PC-9 (cell line): Measurements from ENCODE around the gene TADA2B. TPM values are rescaled to one million over a fixed set of nuclear protein-coding genes. Genes with fewer than 3 reads are reported as not detected.

Experiments used
- BruUV-seq: library from RNA; stranded (reverse); fragments of 400-500 nt; replicated peaks from 2 replicates; lab custom pipeline; 2021; lab: Mats Ljungman, UMichigan
- CTCF ChIA-PET: fragments of 300-600 bp; sonication (Branson Sonifier 250); formaldehyde crosslinking; loops from one replicate; lab custom pipeline; 2022; ENCODE audit warnings: antibody characterized with exemption; lab: Charles Lee
- POLR2A ChIA-PET: fragments of 300-600 bp; sonication (Branson Sonifier 250); formaldehyde crosslinking; loops from one replicate; lab custom pipeline; 2022; ENCODE audit warnings: antibody characterized with exemption; ENCODE audit not compliant: unreplicated experiment; lab: Charles Lee
- DNase-seq, 2 experiments: peaks; one replicate each; pipeline versions ENCODE4 v3.0.0 to v3.0.0-alpha.2; 2015 to 2022; ENCODE audit warnings: mixed read lengths in 1 of 2
- H2AFZ ChIP-seq: fragments of 200-600 bp; sonication (generic); 2 replicates; pipeline ENCODE4 v1.8.1; 2017; ENCODE audit warnings: antibody characterized with exemption
- H3F3A ChIP-seq: fragments of 200-600 bp; sonication (generic); 2 replicates; pipeline ENCODE4 v1.8.1; 2017; ENCODE audit warnings: antibody characterized with exemption, mild to moderate bottlenecking, low read depth; ENCODE audit not compliant: insufficient read depth
- H3K27ac ChIP-seq: fragments of 200-600 bp; sonication (generic); 2 replicates; pipeline ENCODE4 v1.6.1; 2016; ENCODE audit warnings: mixed run types
- H3K27me3 ChIP-seq: fragments of 200-600 bp; sonication (generic); 2 replicates; pipeline ENCODE4 v1.6.1; 2016; ENCODE audit warnings: low read depth, mixed run types; ENCODE audit not compliant: insufficient read depth
- H3K36me3 ChIP-seq: fragments of 200-600 bp; sonication (generic); 2 replicates; pipeline ENCODE4 v1.6.1; 2016; ENCODE audit warnings: low read depth, mixed run types
- H3K4me1 ChIP-seq: fragments of 200-600 bp; sonication (generic); replicated peaks from 2 replicates; pipeline ENCODE4 v1.6.1; 2016; ENCODE audit warnings: mixed run types; ENCODE audit not compliant: insufficient read depth
- H3K4me2 ChIP-seq: fragments of 200-600 bp; sonication (generic); 2 replicates; pipeline ENCODE4 v1.6.1; 2017; ENCODE audit warnings: mixed run types
- H3K4me3 ChIP-seq: fragments of 200-600 bp; sonication (generic); 2 replicates; pipeline ENCODE4 v1.6.1; 2016; ENCODE audit warnings: mixed run types
- H3K79me2 ChIP-seq: fragments of 200-600 bp; sonication (generic); 2 replicates; pipeline ENCODE4 v1.6.1; 2017; ENCODE audit warnings: low read depth, mixed run types
- H3K9me2 ChIP-seq: fragments of 200-600 bp; sonication (generic); 2 replicates; pipeline ENCODE4 v1.8.1; 2017; ENCODE audit warnings: mild to moderate bottlenecking; ENCODE audit not compliant: insufficient read depth
- H3K9me3 ChIP-seq: fragments of 200-600 bp; sonication (generic); 2 replicates; pipeline ENCODE4 v1.8.1; 2016; ENCODE audit warnings: low read depth; ENCODE audit not compliant: insufficient read depth
- H4K20me1 ChIP-seq: fragments of 200-600 bp; sonication (generic); 2 replicates; pipeline ENCODE4 v1.8.1; 2017; ENCODE audit not compliant: insufficient read depth
- CTCF ChIP-seq: fragments of 200-600 bp; sonication (generic); conservative IDR thresholded peaks from 2 replicates; pipeline ENCODE4 v1.6.1; 2017; ENCODE audit warnings: mixed run types, antibody characterized with exemption, mild to moderate bottlenecking, moderate library complexity
- EZH2 ChIP-seq: fragments of 200-600 bp; sonication (generic); IDR thresholded peaks from 2 replicates; pipeline ENCODE4 v1.8.0; 2017; ENCODE audit warnings: antibody characterized with exemption, low read depth
- intact Hi-C: fragments of 100-400 bp; cut with micrococcal nuclease; formaldehyde crosslinking; loops from one replicate; pipeline ENCODE4 v1.10.0; 2022; ENCODE audit not compliant: unreplicated experiment
- total RNA-seq: library from RNA; stranded (reverse); gene quantifications from 2 replicates; pipeline ENCODE4 v1.2.3, GENCODE V29; 2021

TADA2B gene
- total RNA-seq, 1 experiment from 2014 or later: 9.5 TPM

- H4K20me1 ChIP-seq: no peaks in the 10 kb centered on the region
- no peak overlapping the region for H3K4me3 ChIP-seq
- H3K36me3 ChIP-seq: no peaks in the 10 kb centered on the region
- no TSS peak for BruUV-seq
- H3K4me2 ChIP-seq: no peak overlapping the region
- H3F3A ChIP-seq: no peaks in the 10 kb centered on the region
- TF ChIP-seq CTCF: no peak
- TF ChIP-seq EZH2: no peak
- no peaks in the 10 kb centered on the region for H3K79me2 ChIP-seq
- H3K27ac ChIP-seq: no peak overlapping the region
- no peak for DNase-seq
- H3K4me1 ChIP-seq: no peaks in the 10 kb centered on the region
- H3K9me2 ChIP-seq: no peaks in the 10 kb centered on the region
- ChIA-PET POLR2A (no interaction called here), CTCF (no interaction called here)
- H2AFZ ChIP-seq: no peak overlapping the region
- no peaks in the 10 kb centered on the region for H3K27me3 ChIP-seq
- intact Hi-C loops: no loop called here
- no peaks in the 10 kb centered on the region for H3K9me3 ChIP-seq
Measured at GRCh38 chr4:7013175-7013574, 30.0 kb upstream of the TADA2B start.

- no TSS peak for BruUV-seq
- ChIA-PET CTCF (no interaction called here), POLR2A (no interaction called here)
Measured at GRCh38 chr4:7014815-7015214, 28.4 kb upstream of the TADA2B start.

GRCh38 chr4:7015383-7016035 is 27.7 kb upstream of the TADA2B start:
- Histone ChIP-seq H3K4me2 (no peak overlapping the region), H3K27ac (no peak overlapping the region), H3K36me3 (no peaks in the 10 kb centered on the region), H4K20me1 (no peaks in the 10 kb centered on the region), H3K79me2 (no peaks in the 10 kb centered on the region), H2AFZ (no peak overlapping the region), H3K4me1 (no peaks in the 10 kb centered on the region), H3K9me2 (no peaks in the 10 kb centered on the region), H3K9me3 (no peaks in the 10 kb centered on the region), H3K27me3 (no peaks in the 10 kb centered on the region), H3K4me3 (no peak overlapping the region), H3F3A (no peaks in the 10 kb centered on the region)
- no peak for DNase-seq
- no TSS peak for BruUV-seq
- CTCF ChIA-PET: interaction anchor here (0.5 kb wide), 1 partner anchor 21 kb away, joined by 4 read pairs; no protein-coding TSS in a partner anchor
- POLR2A ChIA-PET: no interaction called here
- intact Hi-C loops: no loop called here
- TF ChIP-seq CTCF (no peak), EZH2 (no peak)

More at GRCh38 chr4:7014815-7015214, 28.4 kb upstream of the TADA2B start:
- Histone ChIP-seq H3K9me2 (no peaks in the 10 kb centered on the region), H3K9me3 (no peaks in the 10 kb centered on the region), H2AFZ (no peak overlapping the region), H3K79me2 (no peaks in the 10 kb centered on the region), H3K27me3 (no peaks in the 10 kb centered on the region), H3K36me3 (no peaks in the 10 kb centered on the region), H3K27ac (no peak overlapping the region), H4K20me1 (no peaks in the 10 kb centered on the region), H3K4me3 (no peak overlapping the region), H3K4me1 (no peaks in the 10 kb centered on the region), H3F3A (no peaks in the 10 kb centered on the region), H3K4me2 (no peak overlapping the region)
- TF ChIP-seq EZH2 (no peak), CTCF (no peak)
- DNase-seq: no peak
- intact Hi-C loops: no loop called here
